Measurements from ENCODE around the gene WNK4. TPM values are rescaled to one million over a fixed set of nuclear protein-coding genes. Genes with fewer than 3 reads are reported as not detected.

Gene WNK4
- 1.3 and 13.0 TPM in 2 replicates for total RNA-seq

DNA sequence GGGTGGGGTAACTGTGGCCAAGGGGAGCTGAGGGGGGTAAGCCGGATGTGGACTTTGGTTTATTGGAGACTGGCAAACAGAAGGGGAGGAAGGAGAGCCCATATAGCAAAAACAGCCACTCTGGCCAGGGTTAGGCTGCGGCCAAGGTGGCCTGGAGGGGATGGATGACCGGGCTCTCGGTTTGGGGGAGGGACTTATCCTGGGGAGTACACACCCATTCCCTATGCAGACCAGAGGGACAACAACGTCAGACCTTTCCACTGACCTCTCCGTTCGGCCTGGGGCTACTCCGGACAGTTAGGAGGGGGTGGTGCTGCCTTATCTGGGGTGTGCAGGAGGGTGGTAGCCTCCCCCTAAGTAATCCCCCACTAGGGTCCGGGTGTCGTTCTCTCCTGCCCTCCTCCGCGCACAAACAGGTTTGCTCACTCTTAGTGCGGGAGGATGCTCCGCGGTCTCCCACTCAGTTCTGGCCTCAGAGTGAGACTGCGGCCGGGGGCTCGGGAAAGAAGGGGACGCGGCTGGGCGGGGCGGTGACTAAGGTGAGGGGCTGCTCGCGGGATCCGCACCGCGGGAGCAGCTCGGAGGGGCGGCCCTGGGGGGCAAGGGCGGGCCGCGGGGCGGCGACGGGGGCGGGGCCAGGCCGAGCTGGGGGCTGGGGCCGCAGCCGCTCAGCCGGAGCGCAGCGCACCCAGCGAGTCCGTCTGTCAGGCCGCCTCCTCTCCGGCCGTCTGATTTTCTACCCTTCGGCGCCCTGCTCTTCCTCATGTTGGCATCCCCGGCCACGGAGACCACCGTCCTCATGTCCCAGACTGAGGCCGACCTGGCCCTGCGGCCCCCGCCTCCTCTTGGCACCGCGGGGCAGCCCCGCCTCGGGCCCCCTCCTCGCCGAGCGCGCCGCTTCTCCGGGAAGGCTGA is at the start of gene WNK4:
TSS of gene WNK4 (plus strand) at position 675 of the 915 bp plus-strand sequence. CDS start at position 764, 89 bp downstream.

DNA sequence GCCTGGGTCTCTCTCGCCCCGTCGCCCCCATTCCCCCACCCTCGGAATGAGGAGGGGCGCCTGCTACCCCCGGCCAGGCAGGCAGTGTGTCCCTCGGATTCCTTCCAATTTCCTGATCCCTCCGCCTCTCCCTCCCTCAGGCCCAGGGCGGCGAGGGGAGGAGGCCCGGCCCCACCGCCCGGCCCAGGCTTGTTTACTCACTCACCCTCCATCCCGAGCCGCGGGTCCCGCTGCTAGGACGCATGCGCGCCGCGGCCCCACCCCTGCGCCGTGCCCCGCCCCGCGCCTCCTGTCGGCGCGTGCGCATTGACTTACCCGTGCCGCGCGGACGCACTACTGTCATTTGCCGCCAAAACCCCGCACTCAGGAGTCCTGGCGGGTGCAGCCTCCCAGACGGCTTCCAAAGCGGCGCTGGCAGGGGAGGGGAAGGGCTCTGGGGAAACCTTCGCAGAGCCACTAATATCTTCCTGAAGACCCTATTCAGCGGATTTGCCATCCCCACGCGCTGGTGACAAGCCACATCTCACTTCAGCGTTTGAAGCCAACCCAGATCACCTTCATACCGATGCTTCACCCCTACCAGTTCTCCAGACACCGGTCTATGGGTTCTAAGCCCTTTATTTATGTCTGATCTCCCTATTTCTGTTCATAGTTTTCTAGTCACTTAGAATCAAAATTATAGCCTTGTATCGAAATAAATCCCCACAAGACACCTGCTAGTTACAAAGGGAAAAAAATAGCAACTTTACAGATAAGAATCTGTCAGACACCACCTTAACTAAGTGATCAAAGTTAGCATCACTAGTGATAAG is 35.4 kb upstream of the WNK4 start, which contains the start of gene EZH1:
TSS of gene EZH1 (minus strand) at position 235 of the 812 bp plus-strand sequence. CDS start 16,099 bp downstream, outside the sequence.

DNA sequence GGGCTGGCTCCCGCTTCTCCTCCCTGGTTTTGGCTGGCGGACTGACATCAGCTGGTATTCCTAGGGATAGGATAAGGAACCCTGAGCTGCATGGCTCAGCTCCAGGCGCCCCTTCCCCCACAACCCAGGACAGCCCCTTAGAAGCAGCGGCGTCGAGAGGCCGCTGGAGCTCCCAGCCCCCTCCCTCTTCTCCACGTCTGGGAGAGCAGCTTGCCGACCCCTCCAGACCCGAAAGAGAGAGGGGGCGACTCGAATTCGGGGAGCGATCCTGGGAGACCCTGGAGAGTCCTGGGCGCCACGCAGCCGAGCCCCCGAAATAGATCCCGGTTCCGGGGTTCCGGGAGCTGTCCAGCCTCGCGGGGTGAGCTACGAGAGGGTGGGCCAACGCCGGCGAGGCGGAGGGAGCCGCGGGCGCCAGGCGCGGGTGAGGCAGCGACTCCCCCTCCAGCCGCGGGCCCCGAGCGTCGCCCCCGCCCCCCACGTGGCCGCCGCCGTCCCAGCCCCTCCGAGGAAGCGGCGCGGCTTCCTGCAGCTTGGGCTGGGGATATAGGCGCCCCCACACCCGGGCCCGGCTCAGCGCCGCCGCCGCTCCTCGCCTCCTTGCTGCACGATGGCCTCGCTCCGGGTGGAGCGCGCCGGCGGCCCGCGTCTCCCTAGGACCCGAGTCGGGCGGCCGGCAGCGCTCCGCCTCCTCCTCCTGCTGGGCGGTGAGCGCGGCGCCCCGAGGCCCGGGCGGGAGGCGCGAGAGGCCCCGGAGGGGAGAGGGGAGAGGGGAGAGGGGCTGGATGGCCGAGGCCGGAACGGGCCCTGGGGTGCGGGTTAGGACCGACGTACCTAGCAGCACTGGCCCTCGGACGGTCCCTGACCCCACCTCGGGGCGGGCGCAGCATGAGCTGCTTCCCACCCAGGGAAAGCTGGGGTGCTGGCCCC is 19.5 kb upstream of the WNK4 start, which contains the start of gene RAMP2:
TSS of gene RAMP2 (plus strand) at position 576 of the 930 bp plus-strand sequence. CDS start at position 611, 35 bp downstream.

DNA sequence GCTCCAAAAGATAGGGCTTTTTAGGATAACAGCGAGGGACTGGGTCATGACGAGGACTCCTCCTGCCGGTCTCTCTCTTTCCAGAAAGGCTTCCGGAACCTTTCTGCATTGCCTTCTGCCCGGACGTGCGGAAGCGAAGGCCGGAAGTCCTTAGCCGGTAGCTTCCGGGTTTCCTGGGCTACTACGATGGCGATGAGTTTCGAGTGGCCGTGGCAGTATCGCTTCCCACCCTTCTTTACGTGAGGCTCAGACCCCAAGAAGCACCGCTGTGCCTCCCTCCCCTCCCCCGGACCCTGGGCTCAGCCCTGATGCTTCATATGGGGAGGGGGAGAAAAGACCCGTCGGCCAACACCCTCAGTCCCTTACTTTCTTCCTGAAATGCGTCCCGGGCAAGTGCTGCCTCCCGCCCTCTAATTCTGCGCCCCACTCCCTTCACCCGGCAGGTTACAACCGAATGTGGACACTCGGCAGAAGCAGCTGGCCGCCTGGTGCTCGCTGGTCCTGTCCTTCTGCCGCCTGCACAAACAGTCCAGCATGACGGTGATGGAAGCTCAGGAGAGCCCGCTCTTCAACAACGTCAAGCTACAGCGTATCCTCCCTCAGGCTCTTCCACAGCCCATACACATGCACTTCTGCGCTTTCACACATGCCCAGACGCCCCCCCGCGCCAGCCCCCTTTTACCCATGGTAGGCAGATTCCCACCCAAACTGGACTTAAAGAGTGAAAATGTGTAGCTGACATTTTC is 6.9 kb upstream of the WNK4 start, which contains the start of gene VPS25:
TSS of gene VPS25 (plus strand) at position 160 of the 746 bp plus-strand sequence. CDS start at position 187, 27 bp downstream.

DNA sequence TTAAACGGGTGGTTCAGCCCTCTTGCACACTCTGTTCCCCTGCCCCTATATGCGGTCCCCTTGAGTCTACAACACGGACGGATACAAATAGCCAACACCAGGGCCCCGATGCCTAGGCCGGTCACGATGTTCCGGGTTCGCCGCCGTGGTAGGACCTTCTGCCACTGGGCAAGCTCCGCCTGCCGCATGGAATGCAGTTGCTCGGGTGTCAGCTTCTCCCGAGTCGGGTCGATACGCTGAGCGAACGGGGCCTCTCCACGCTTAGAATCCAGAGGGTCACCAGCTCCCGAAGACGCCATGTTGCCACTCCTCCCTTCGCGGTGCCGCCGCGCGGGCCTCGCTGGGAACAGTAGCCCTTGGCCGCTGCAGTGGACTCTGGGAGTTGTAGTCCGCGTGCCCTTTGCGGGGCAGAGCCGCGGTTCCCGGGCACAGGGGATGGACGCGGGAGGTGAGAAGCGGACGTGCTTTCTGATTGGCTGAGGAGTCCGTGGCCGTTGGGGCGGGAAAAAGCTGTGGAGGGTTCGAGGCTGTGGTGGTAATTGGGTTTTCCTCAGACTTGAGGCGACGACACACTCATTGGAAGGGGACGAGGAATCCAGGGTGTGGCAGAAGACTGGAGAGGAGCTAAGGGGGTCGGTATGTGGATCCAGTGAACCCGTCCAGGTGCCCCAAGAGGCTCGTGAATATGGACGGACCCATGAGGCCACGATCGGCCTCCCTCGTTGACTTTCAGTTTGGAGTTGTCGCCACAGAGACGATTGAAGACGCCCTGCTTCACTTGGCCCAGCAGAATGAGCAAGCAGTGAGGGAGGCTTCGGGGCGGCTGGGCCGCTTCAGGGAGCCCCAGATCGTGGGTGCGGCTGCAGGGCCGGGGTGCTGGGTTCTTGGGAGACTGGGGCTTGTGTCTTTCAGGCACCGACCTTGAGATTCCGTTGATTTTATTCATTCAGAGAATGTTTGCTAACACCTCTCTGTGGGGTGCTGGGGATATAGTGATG is 18.3 kb downstream of the WNK4 start, which contains the start of the genes CNTD1 and COA3:
TSS of gene CNTD1 (plus strand) at position 479 of the 998 bp plus-strand sequence. CDS start at position 686, 207 bp downstream.
TSS of gene COA3 (minus strand) at position 322 of the 998 bp plus-strand sequence. CDS start at position 299, 23 bp downstream.

DNA sequence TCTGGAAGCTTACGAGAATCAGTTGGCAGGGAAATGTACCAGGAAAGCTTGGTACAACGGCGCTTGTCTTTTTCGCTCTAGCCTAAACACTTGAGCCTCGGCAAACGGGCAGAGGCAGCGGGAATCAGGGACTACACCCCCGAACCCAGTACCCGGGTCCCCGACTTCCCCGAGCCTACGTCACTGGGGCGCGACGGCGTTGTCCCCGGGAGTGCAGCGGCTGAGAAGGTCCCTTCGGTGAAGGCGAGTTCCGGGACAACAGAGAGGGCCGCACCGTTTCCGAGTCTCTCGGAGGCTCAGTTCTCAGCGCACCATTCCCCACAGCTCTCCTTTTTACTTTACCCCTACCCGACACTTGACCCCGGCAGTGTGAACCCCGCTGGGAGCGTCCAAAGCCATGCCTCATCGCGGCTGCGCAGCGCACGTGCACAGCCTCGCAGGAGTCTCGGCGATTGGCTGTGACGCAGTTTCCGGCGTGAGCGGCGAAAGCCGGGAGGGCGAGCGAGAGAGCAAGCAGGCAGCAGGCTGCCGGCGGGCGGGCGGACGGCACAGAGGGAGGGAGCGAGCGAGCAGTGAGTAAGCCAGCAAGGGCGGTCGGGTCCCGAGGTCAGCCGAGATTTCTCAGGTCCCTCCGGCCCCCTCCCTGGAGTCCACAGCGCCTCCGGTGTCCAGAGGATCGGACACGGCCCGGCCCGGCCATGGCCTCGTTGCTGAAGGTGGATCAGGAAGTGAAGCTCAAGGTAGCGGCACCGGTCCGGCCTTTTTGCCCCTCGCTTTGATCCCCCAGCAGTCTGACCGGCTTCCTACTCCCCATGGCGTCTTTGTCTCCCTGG is 52.7 kb downstream of the WNK4 start, which contains the start of gene PSME3:
TSS of gene PSME3 (plus strand) at position 464 of the 833 bp plus-strand sequence. CDS start at position 699, 235 bp downstream.

DNA sequence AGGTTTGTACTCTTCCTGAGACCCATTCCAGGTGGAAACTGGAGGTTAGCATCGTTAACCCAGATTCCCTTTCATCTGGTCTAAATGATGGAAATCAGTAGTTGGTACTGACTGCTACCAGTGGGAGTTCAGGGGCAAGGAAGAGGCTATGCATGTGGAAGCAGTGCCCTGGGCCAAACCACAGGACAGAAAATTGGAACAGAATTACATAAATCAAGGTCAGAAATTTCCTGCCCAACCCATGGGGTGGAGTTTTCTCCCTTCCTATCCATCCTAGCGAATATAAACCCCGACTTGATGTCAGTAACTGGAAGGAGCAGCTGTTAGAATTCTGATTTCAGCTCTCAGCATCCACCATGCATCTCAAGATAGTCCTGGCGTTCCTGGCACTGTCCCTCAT is 63.9 kb downstream of the WNK4 start, which contains the start of gene AOC2:
TSS of gene AOC2 (plus strand) at position 310 of the 400 bp plus-strand sequence. CDS start at position 357, 47 bp downstream.

Other genes starting within 250 kb of the WNK4 start
- 21.4 and 26.7 TPM in 2 replicates for gene NAGLU, start 244.4 kb upstream of the WNK4 start, total RNA-seq
- gene HSD17B1, start 227.7 kb upstream of the WNK4 start, total RNA-seq, result 0.49 and 1.1 TPM in 2 replicates
- gene COASY, start 218.5 kb upstream of the WNK4 start, total RNA-seq, result 13.1 and 23.2 TPM in 2 replicates
- gene MLX, start 213.5 kb upstream of the WNK4 start, total RNA-seq, result 27.0 and 33.6 TPM in 2 replicates
- 3.6 and 5.6 TPM in 2 replicates for gene PSMC3IP, start 202.9 kb upstream of the WNK4 start, total RNA-seq
- 40.3 and 50.0 TPM in 2 replicates for gene RETREG3, start 171.2 kb upstream of the WNK4 start, total RNA-seq
- 18.9 and 62.2 TPM in 2 replicates for gene TUBG1, start 170.9 kb upstream of the WNK4 start, total RNA-seq
- 1.9 and 7.4 TPM in 2 replicates for gene TUBG2, start 121.3 kb upstream of the WNK4 start, total RNA-seq
- 5.8 and 10.2 TPM in 2 replicates for gene PLEKHH3, start 103.6 kb upstream of the WNK4 start, total RNA-seq
- gene CCR10, start 98.8 kb upstream of the WNK4 start, total RNA-seq, result 2.1 and 2.2 TPM in 2 replicates
- 16.7 and 53.1 TPM in 2 replicates for gene CNTNAP1, start 98.1 kb upstream of the WNK4 start, total RNA-seq
- 9.6 and 18.8 TPM in 2 replicates for gene EZH1, start 35.6 kb upstream of the WNK4 start, total RNA-seq
- gene RAMP2, start 19.4 kb upstream of the WNK4 start, total RNA-seq, result 4.4 and 30.8 TPM in 2 replicates
- 35.5 and 41.0 TPM in 2 replicates for gene VPS25, start 7.2 kb upstream of the WNK4 start, total RNA-seq
- 55.1 and 59.4 TPM in 2 replicates for gene COA3, start 18.1 kb downstream of the WNK4 start, total RNA-seq
- not detected in 2 replicates for gene CNTD1, start 18.3 kb downstream of the WNK4 start, total RNA-seq
- gene BECN1, start 43.7 kb downstream of the WNK4 start, total RNA-seq, result 116 and 169 TPM in 2 replicates
- 55.7 and 87.4 TPM in 2 replicates for gene PSME3, start 52.8 kb downstream of the WNK4 start, total RNA-seq
- 0.49 and 0.69 TPM in 2 replicates for gene AOC2, start 64.0 kb downstream of the WNK4 start, total RNA-seq
- gene AOC3, start 70.6 kb downstream of the WNK4 start, total RNA-seq, result 0.31 and 0.32 TPM in 2 replicates
- not detected in 2 replicates for gene G6PC1, start 120.2 kb downstream of the WNK4 start, total RNA-seq
- gene AARSD1, start 183.8 kb downstream of the WNK4 start, total RNA-seq, result 14.4 and 18.0 TPM in 2 replicates
- 0.06 and 0.16 TPM in 2 replicates for gene PTGES3L, start 199.5 kb downstream of the WNK4 start, total RNA-seq
- 7.3 and 13.3 TPM in 2 replicates for gene RUNDC1, start 200.0 kb downstream of the WNK4 start, total RNA-seq
- gene RPL27, start 217.8 kb downstream of the WNK4 start, total RNA-seq, result 736 and 777 TPM in 2 replicates
- 10.4 and 21.9 TPM in 2 replicates for gene IFI35, start 226.2 kb downstream of the WNK4 start, total RNA-seq
- gene VAT1, start 241.8 kb downstream of the WNK4 start, total RNA-seq, result 230 and 259 TPM in 2 replicates
- 0.16 and 0.19 TPM in 2 replicates for gene RND2, start 244.6 kb downstream of the WNK4 start, total RNA-seq